Lower lobe of right lung (tissue), 2 donors: ENCODE measurements around the gene AUNIP. TPM values are rescaled to one million over a fixed set of nuclear protein-coding genes. Genes with fewer than 3 reads are reported as not detected.

Experiments used
- ATAC-seq, 2 donors: fragments of 200-7000 bp; cut with Tn5 transposase; one replicate each; pipeline ENCODE4 v1.9.1; 2020 to 2022; ENCODE audit warnings: mild to moderate bottlenecking in 2 of 2, moderate library complexity in 2 of 2
- DNase-seq: peaks from one replicate; pipeline ENCODE4 v3.0.0-alpha.2; 2020
- H3K27ac ChIP-seq: fragments of 200-600 bp; one replicate; pipeline ENCODE4 v1.8.0; 2022
- H3K27me3 ChIP-seq: fragments of 200-600 bp; one replicate; pipeline ENCODE4 v1.8.0; 2022; ENCODE audit warnings: low read depth
- H3K36me3 ChIP-seq: fragments of 200-600 bp; one replicate; pipeline ENCODE4 v1.8.0; 2022; ENCODE audit warnings: mild to moderate bottlenecking
- H3K4me1 ChIP-seq: fragments of 200-600 bp; one replicate; pipeline ENCODE4 v1.8.0; 2022
- H3K4me3 ChIP-seq: fragments of 200-600 bp; one replicate; pipeline ENCODE4 v1.8.0; 2022; ENCODE audit warnings: mild to moderate bottlenecking
- H3K9me3 ChIP-seq: fragments of 200-600 bp; one replicate; pipeline ENCODE4 v1.8.0; 2022
- intact Hi-C: fragments of 100-400 bp; cut with DNase I; formaldehyde crosslinking; loops from one replicate; pipeline ENCODE4 v1.11.0; 2022
- total RNA-seq: library from RNA; stranded (reverse); fragmentation: NEBNext Ultra II Directional; extraction: Animal tissue kit (Norgen Biotek cat#: 25700); gene quantifications from one replicate; pipeline ENCODE4 v1.2.1, GENCODE V29; 2021
- TF ChIP-seq, protein P1 (sequence below): fragments of 200-600 bp; IDR thresholded peaks from one replicate; pipeline ENCODE4 v1.8.0; 2022; ENCODE audit warnings: antibody characterized with exemption, mild to moderate bottlenecking
- donor health status: DM: no; HTN: yes; CAD: no; lungs with severe emphysema.

Gene AUNIP
- total RNA-seq, 1 donor from 2014 or later: not detected

- intact Hi-C loops: no loop called here
- ATAC-seq (peak in 1 of 2 donors; percentile 64), DNase-seq (no peak)
- Histone ChIP-seq H3K27ac (no peak overlapping the region), H3K27me3 (no peaks in the 10 kb centered on the region), H3K9me3 (no peaks in the 10 kb centered on the region), H3K4me3 (no peak overlapping the region), H3K36me3 (peaks cover 22% of the 10 kb centered on the region), H3K4me1 (no peaks in the 10 kb centered on the region)
- TF ChIP-seq, protein P1, sequence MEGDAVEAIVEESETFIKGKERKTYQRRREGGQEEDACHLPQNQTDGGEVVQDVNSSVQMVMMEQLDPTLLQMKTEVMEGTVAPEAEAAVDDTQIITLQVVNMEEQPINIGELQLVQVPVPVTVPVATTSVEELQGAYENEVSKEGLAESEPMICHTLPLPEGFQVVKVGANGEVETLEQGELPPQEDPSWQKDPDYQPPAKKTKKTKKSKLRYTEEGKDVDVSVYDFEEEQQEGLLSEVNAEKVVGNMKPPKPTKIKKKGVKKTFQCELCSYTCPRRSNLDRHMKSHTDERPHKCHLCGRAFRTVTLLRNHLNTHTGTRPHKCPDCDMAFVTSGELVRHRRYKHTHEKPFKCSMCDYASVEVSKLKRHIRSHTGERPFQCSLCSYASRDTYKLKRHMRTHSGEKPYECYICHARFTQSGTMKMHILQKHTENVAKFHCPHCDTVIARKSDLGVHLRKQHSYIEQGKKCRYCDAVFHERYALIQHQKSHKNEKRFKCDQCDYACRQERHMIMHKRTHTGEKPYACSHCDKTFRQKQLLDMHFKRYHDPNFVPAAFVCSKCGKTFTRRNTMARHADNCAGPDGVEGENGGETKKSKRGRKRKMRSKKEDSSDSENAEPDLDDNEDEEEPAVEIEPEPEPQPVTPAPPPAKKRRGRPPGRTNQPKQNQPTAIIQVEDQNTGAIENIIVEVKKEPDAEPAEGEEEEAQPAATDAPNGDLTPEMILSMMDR: peak; percentile 40
Observed at GRCh38 chr1:25837262-25837875, 21.9 kb downstream of the AUNIP start.

DNA sequence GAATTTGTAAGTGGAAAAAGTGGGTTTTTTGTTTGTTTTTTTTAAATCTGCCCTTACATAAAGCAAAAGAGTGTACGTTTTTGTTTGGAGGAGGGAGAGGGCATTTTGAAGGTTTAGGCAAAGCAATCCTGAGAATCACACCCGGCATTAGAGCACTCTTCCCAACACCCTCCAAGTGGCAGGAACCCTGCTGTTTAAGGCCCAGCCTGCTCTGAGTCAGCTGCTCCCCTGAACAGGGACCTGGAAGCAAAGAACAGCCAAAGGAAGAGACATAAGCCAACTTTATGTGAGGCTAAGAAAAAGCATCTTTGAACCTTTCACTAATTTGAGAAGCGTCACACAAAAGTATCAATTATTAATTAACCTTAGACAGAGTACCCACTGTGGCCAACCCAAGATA lies 22.6 kb downstream of the AUNIP start:
- TF ChIP-seq, protein P1: no peak
- no peaks in the 10 kb centered on the region for H3K27me3 ChIP-seq
- no peak overlapping the region for H3K4me3 ChIP-seq
- DNase-seq (no peak), ATAC-seq (no peak)
- intact Hi-C loops: no loop called here
- H3K4me1 ChIP-seq: no peaks in the 10 kb centered on the region
- peaks cover 28% of the 10 kb centered on the region for H3K36me3 ChIP-seq
- H3K9me3 ChIP-seq: no peaks in the 10 kb centered on the region
- no peak overlapping the region for H3K27ac ChIP-seq

GRCh38 chr1:25834894-25835293 lies 24.4 kb downstream of the AUNIP start:
- TF ChIP-seq, protein P1: no peak
- Histone ChIP-seq H3K36me3 (peaks cover 46% of the 10 kb centered on the region), H3K4me1 (no peaks in the 10 kb centered on the region), H3K27ac (no peak overlapping the region), H3K4me3 (no peak overlapping the region), H3K27me3 (no peaks in the 10 kb centered on the region), H3K9me3 (no peaks in the 10 kb centered on the region)
- no peak for DNase-seq
- intact Hi-C loops: no loop called here
- no peak for ATAC-seq

GRCh38 chr1:25833158-25833557 lies 26.1 kb downstream of the AUNIP start:
- TF ChIP-seq, protein P1: no peak
- peaks cover 64% of the 10 kb centered on the region for H3K36me3 ChIP-seq
- no peak overlapping the region for H3K4me3 ChIP-seq
- ATAC-seq (no peak), DNase-seq (no peak)
- H3K9me3 ChIP-seq: no peaks in the 10 kb centered on the region
- intact Hi-C loops: no loop called here
- H3K4me1 ChIP-seq: no peaks in the 10 kb centered on the region
- no peak overlapping the region for H3K27ac ChIP-seq
- H3K27me3 ChIP-seq: no peaks in the 10 kb centered on the region

- Histone ChIP-seq H3K4me1 (no peaks in the 10 kb centered on the region), H3K36me3 (peaks cover 70% of the 10 kb centered on the region), H3K27me3 (no peaks in the 10 kb centered on the region), H3K4me3 (no peak overlapping the region), H3K27ac (no peak overlapping the region), H3K9me3 (no peaks in the 10 kb centered on the region)
- intact Hi-C loops: no loop called here
- DNase-seq (no peak), ATAC-seq (no peak)
- TF ChIP-seq, protein P1: no peak
Observed at GRCh38 chr1:25832336-25833037, 26.8 kb downstream of the AUNIP start.
